Activated CD4-positive, alpha-beta T cell treated with anti-CD3 and anti-CD28 coated beads, Interleukin-2, Interleukin-4, amounts not matched to agents 100 ng/mL and 50 ng/mL, durations not matched to agents 16 hours and 8 hours (primary cell): Measurements from ENCODE around the gene QPRT.
"Not testable (repeated sequence)": the region's sequence is repeated elsewhere in the genome, so short reads cannot be mapped to it uniquely, and the experiment has no call there.

Source experiments
- DNase-seq: peaks from one replicate; pipeline ENCODE4 v3.0.0-alpha.2; 2020; ENCODE audit warnings: low spot score

QPRT gene

GRCh38 chr16:29720703-29721102 is 41.7 kb downstream of the QPRT start:
- no peak for DNase-seq

GRCh38 chr16:29721167-29721879 is 42.3 kb downstream of the QPRT start:
- not testable (repeated sequence) for DNase-seq

- no peak for DNase-seq
Observed at GRCh38 chr16:29726845-29727377, 47.9 kb downstream of the QPRT start.

DNA sequence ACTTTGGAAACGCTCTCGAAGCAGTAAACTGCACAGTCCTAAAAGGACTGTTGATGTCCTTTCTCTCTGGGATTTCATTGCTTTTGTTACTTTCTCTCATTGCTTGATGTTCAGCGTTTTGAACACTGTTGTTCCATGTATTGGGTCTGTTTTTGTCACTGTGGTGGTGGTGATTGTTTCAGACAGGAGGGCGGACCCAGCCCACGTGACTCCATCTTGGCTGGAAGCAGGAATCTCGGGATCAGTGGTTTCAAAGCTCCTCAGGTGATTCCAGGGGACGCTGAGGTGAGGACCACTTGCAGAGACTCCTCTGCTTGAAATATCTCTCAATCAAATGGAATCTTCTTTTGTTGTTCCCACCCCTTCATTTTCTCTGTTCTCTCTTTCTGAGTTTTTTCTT is 48.5 kb downstream of the QPRT start:
- DNase-seq, result no peak

GRCh38 chr16:29729116-29729521 is 50.1 kb downstream of the QPRT start:
- DNase-seq, result no peak

- no peak for DNase-seq
Observed at GRCh38 chr16:29730649-29731048, 51.7 kb downstream of the QPRT start.

GRCh38 chr16:29731768-29732601 is 53.0 kb downstream of the QPRT start:
- DNase-seq, result peak; percentile 69

DNA sequence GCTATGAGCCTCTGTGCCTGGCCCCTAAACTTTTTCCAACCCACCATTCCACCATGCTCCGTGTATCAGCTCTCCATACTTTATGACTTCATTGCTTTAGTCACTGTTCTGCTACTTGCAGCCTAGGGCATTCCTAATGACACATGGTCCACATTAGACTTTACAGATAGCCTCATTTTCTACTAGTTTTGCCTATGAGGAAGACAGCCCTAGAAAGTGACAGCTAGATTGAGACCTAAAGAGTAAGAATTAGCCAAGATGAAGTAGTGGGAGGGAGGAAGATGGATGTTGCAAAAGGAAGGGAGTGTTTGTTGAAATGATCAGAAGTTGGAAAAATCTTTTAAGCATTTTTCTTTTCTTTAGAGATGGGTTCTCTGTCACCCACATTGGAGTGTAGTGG is 55.8 kb downstream of the QPRT start:
- no peak for DNase-seq

DNA sequence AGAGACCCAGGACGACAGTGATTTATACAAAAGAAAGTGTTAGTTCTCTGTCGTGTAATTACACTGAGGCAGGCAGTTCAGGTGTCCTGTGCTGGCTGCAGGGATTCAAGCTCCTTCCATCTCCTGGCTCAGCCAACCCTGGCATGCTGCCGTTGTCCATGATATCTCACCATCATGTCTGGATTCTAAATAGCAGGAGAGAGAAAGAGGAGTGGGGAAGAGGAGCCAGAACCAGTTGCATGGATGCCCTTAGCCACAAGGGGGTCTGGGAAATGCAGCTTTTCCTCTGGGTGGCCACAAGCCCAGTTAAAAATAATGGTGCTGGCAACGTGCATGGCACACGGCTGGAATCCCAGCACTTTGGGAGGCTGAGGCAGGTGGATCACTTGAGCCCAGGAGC is 57.1 kb downstream of the QPRT start:
- DNase-seq, result no peak

DNA sequence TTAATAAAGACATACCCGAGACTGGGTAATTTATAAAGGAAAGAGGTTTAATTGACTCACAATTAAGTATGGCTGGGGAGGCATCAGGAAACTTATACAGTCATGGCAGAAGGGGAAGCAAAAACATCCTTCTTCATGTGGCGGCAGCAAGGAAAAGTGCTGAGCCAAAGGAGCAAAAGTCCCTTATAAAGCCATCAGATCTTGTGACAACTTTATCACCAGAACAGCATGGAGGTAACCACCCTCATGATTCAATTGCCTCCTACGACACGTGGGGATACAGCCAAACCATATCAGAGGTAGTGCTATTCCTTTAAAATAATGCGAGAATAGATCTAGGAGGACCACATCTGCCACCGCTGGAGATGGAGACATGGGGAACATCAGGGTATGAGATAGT is 57.8 kb downstream of the QPRT start:
- DNase-seq, result no peak

- DNase-seq, result no peak
Observed at GRCh38 chr16:29737713-29738112, 58.7 kb downstream of the QPRT start.

DNA sequence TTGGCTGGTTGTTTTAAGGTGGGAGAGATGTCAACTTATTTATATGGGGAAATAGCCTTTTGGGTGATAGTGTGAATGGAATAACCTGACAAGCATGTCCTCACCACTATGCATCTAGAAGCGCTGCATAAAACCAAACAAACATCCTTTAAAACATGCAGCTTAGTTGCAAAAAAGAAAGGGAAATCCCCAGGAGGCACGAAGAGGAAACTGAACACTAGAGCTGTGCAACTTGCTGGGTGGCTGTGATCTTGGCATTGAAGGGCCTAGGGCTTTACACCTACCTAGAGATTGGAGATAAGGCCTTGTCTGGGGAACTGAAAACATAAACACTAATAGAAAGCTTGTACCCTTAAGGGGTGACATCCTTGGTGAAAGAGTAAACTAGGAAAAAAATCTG is 59.5 kb downstream of the QPRT start:
- DNase-seq, result peak; percentile 67

DNA sequence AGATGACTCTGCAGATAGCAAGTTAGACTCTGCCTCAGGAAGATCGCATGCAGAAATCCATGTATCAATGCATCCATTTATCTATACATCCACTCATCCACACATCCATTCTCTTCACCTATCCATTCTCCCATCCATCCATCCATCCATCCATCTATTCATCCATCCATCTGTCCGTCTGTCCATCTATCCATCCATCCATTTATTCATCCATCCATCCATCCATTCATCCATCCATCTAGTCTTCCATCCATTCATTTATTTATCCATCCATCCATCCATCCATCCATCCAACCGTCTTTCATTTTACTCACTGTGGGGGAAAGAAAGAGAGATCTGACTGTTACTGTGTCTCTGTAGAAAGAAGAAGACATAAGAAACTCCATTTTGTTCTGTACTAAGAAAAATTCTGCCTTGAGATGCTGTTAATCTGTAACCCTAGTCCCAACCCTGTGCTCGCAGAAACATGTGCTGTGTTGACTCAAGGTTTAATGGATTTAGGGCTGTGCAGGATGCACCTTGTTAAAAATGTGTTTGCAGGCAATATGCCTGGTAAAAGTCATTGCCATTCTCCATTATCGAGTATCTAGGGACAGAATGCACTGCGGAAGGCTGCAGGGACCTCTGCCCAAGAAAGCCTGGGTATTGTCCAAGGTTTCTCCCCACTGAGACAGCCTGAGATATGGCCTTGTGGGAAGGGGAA is 61.1 kb downstream of the QPRT start:
- not testable (repeated sequence) for DNase-seq

GRCh38 chr16:29740630-29741015 is 61.6 kb downstream of the QPRT start:
- DNase-seq, result not testable (repeated sequence)

DNA sequence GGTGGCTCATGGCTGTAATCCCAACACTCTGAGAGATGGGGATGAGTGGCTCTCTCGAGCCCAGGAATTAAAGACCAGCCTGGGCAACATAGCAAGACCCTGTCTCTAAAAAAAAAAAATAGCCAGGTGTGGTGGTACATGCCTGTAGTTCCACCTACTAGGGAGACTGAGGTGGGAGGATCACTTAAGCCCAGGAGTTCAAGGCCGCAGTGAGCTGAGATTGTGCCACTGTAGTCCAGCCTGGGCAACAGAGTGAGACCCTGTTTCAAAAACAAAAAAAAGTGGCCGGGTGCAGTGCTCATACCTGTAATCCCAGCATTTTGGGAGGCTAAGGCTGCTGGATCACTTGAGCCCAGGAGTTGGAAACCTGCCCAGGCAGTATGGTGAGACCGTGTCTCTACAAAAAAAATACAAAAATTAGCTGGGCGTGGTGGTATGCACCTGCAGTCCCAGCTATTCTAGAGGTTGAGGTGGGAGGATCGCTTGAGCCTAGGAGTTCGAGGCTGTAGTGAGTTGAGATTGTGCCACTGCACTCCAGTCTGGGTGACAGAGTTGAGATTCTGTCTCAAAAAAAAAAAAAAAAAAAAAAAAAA is 63.8 kb downstream of the QPRT start:
- no peak for DNase-seq

- DNase-seq, result no peak
Observed at GRCh38 chr16:29743475-29743826, 64.5 kb downstream of the QPRT start.

DNA sequence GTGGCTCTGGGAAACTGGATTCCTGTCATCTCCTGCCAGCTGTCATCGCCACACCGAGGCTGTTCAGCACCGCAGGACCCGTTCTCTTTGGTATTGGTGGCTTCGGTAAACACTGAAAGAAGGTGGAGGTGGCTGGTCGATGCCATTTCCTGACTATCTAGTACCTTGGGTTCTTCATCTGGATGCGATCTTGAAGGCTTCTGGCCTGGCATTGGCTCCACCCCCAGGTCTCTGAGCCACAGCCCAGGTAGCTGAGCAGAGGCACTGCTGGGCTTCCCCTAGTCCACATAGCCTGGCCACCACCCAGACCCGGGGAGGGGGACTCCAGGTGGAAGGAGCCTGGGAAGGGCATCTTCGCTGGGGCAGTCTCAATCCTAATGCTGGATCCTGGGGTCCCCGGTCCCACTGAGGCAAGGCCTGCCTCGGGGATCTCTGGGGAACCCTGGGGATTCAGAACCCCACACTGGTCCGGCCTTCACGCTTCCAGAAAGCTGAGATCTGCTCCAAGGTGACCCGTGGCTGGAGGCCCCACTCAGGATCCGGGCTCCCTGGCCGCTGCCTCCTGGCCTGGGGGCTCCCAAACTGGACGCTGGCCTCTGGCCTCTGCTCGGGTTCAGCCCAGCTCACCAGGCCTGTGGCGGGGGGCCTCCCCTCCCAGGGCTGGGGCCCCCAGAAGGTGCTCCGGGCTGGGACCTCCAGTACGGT is 65.0 kb downstream of the QPRT start:
- no peak for DNase-seq

DNA sequence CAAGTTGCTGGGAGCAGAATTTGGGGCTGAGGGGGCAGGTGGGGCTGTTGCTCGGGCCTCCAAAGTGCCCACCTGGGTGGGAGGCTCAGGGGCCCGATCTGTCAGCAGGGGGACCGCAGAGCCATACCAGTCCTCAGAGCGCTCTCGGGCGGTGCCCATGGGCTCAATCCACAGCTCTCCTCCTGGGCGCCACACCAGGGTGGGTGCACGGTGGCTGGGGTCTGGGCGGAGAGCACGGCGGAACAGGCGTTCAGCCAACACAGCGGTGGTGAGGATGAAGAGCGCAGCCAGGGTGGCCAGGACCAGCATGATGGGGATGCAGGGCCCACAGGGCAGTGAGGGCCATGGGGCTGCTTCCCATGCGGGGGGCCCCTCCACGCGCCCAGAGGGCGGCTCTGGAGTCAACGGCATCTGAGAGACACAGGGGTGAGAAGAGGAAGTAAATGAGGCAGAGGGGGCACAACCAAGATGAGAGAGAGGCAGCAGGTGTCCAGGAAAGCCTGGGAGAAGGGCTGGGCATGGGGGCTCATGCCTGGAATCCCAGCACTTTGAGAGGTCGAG is 65.6 kb downstream of the QPRT start:
- DNase-seq, result no peak

GRCh38 chr16:29745121-29745852 is 66.3 kb downstream of the QPRT start:
- peak; percentile 59 for DNase-seq

GRCh38 chr16:29745853-29746345 is 66.9 kb downstream of the QPRT start, which contains the start of gene C16orf54:
Gene C16orf54 (minus strand): TSS chr16:29745990. CDS start chr16:29744951, 1,039 bp downstream.
- DNase-seq, result peak; percentile 92
